ENCODE results near the gene RPS6KA4.

Gene RPS6KA4

GRCh38 chr11:64382586-64382985 lies 23.6 kb downstream of the RPS6KA4 start:
- Histone ChIP-seq H3K9me3 (ENCODE audit: low read depth, low read length) (no peaks in the 10 kb centered on the region), H3K36me3 (ENCODE audit: insufficient read depth, low read length) (no peaks in the 10 kb centered on the region), H3K9ac (ENCODE audit: insufficient read length) (no peak overlapping the region), H3K4me3 (no peak overlapping the region), H3K27ac (no peak overlapping the region)
- no peak for DNase-seq (ENCODE audit: low read depth, low spot score)
- TF ChIP-seq FOXP2 (optimal IDR thresholded peaks at IDR 0.05; ENCODE audit: control extremely low read depth, extremely low read length, insufficient read depth), result no peak
- no peak for TF ChIP-seq EZH2 (IDR thresholded peaks at IDR 0.05)
- TF ChIP-seq POLR2AphosphoS5 (IDR thresholded peaks at IDR 0.05; ENCODE audit: borderline replicate concordance, low read depth, low read length), result no peak

GRCh38 chr11:64383580-64383979 lies 24.6 kb downstream of the RPS6KA4 start:
- TF ChIP-seq FOXP2 (optimal IDR thresholded peaks at IDR 0.05; ENCODE audit: control extremely low read depth, extremely low read length, insufficient read depth) (no peak), EZH2 (IDR thresholded peaks at IDR 0.05) (no peak), POLR2AphosphoS5 (IDR thresholded peaks at IDR 0.05; ENCODE audit: borderline replicate concordance, low read depth, low read length) (no peak)

GRCh38 chr11:64384028-64384737 lies 25.2 kb downstream of the RPS6KA4 start:
- H3K27ac ChIP-seq, result no peak overlapping the region
- no peak for TF ChIP-seq EZH2 (IDR thresholded peaks at IDR 0.05)
- no peak for TF ChIP-seq POLR2AphosphoS5 (IDR thresholded peaks at IDR 0.05; ENCODE audit: borderline replicate concordance, low read depth, low read length)
- no peak for TF ChIP-seq FOXP2 (optimal IDR thresholded peaks at IDR 0.05; ENCODE audit: control extremely low read depth, extremely low read length, insufficient read depth)

More at GRCh38 chr11:64383580-64383979, 24.6 kb downstream of the RPS6KA4 start:
- Histone ChIP-seq H3K27ac (no peak overlapping the region), H3K9me3 (ENCODE audit: low read depth, low read length) (no peaks in the 10 kb centered on the region), H3K4me3 (no peak overlapping the region), H3K36me3 (ENCODE audit: insufficient read depth, low read length) (no peaks in the 10 kb centered on the region), H3K9ac (ENCODE audit: insufficient read length) (no peak overlapping the region)
- no peak for DNase-seq (ENCODE audit: low read depth, low spot score)

GRCh38 chr11:64384981-64385944 lies 26.3 kb downstream of the RPS6KA4 start:
- Histone ChIP-seq H3K9me3 (ENCODE audit: low read depth, low read length) (no peaks in the 10 kb centered on the region), H3K9ac (ENCODE audit: insufficient read length) (no peak overlapping the region), H3K27ac (no peak overlapping the region), H3K36me3 (ENCODE audit: insufficient read depth, low read length) (no peaks in the 10 kb centered on the region), H3K4me3 (no peak overlapping the region)
- no peak for DNase-seq (ENCODE audit: low read depth, low spot score)
- TF ChIP-seq POLR2AphosphoS5 (IDR thresholded peaks at IDR 0.05; ENCODE audit: borderline replicate concordance, low read depth, low read length) (no peak), FOXP2 (optimal IDR thresholded peaks at IDR 0.05; ENCODE audit: control extremely low read depth, extremely low read length, insufficient read depth) (no peak), EZH2 (IDR thresholded peaks at IDR 0.05) (no peak)

More at GRCh38 chr11:64384028-64384737, 25.2 kb downstream of the RPS6KA4 start:
- Histone ChIP-seq H3K9me3 (ENCODE audit: low read depth, low read length) (no peaks in the 10 kb centered on the region), H3K36me3 (ENCODE audit: insufficient read depth, low read length) (no peaks in the 10 kb centered on the region), H3K9ac (ENCODE audit: insufficient read length) (no peak overlapping the region), H3K4me3 (no peak overlapping the region)
- DNase-seq (ENCODE audit: low read depth, low spot score), result no peak

GRCh38 chr11:64385945-64386704 lies 27.2 kb downstream of the RPS6KA4 start:
- no peak for DNase-seq (ENCODE audit: low read depth, low spot score)
- Histone ChIP-seq H3K4me3 (no peak overlapping the region), H3K36me3 (ENCODE audit: insufficient read depth, low read length) (no peaks in the 10 kb centered on the region), H3K9ac (ENCODE audit: insufficient read length) (no peak overlapping the region), H3K9me3 (ENCODE audit: low read depth, low read length) (no peaks in the 10 kb centered on the region), H3K27ac (no peak overlapping the region)
- TF ChIP-seq FOXP2 (optimal IDR thresholded peaks at IDR 0.05; ENCODE audit: control extremely low read depth, extremely low read length, insufficient read depth) (no peak), POLR2AphosphoS5 (IDR thresholded peaks at IDR 0.05; ENCODE audit: borderline replicate concordance, low read depth, low read length) (no peak), EZH2 (IDR thresholded peaks at IDR 0.05) (no peak)

- H3K36me3 ChIP-seq (ENCODE audit: insufficient read depth, low read length), result no peaks in the 10 kb centered on the region
- no peak overlapping the region for H3K27ac ChIP-seq
- no peak for DNase-seq (ENCODE audit: low read depth, low spot score)
- no peak overlapping the region for H3K9ac ChIP-seq (ENCODE audit: insufficient read length)
- no peak overlapping the region for H3K4me3 ChIP-seq
- no peak for TF ChIP-seq EZH2 (IDR thresholded peaks at IDR 0.05)
- TF ChIP-seq POLR2AphosphoS5 (IDR thresholded peaks at IDR 0.05; ENCODE audit: borderline replicate concordance, low read depth, low read length), result no peak
- no peak for TF ChIP-seq FOXP2 (optimal IDR thresholded peaks at IDR 0.05; ENCODE audit: control extremely low read depth, extremely low read length, insufficient read depth)
- no peaks in the 10 kb centered on the region for H3K9me3 ChIP-seq (ENCODE audit: low read depth, low read length)
Measured at GRCh38 chr11:64387916-64388315, 29.0 kb downstream of the RPS6KA4 start.

- no peak for TF ChIP-seq POLR2AphosphoS5 (IDR thresholded peaks at IDR 0.05; ENCODE audit: borderline replicate concordance, low read depth, low read length)
- TF ChIP-seq FOXP2 (optimal IDR thresholded peaks at IDR 0.05; ENCODE audit: control extremely low read depth, extremely low read length, insufficient read depth), result no peak
- no peak for TF ChIP-seq EZH2 (IDR thresholded peaks at IDR 0.05)
- DNase-seq (ENCODE audit: low read depth, low spot score), result no peak
- Histone ChIP-seq H3K9ac (ENCODE audit: insufficient read length) (no peak overlapping the region), H3K9me3 (ENCODE audit: low read depth, low read length) (no peaks in the 10 kb centered on the region), H3K4me3 (no peak overlapping the region), H3K36me3 (ENCODE audit: insufficient read depth, low read length) (no peaks in the 10 kb centered on the region), H3K27ac (no peak overlapping the region)
Measured at GRCh38 chr11:64388894-64389293, 29.9 kb downstream of the RPS6KA4 start.
